Astrocyte (in vitro differentiated cells and primary cell): ENCODE results near the gene ACAN. TPM values are rescaled to one million over a fixed set of nuclear protein-coding genes. Genes with fewer than 3 reads are reported as not detected.

Source experiments
- DNase-seq: peaks from one replicate; pipeline ENCODE4 v3.0.0-alpha.2; 2010; ENCODE audit warnings: low read depth
- FAIRE-seq: peaks from 2 replicates; lab custom pipeline; 2011; peaks lifted over from hg19 to GRCh38; lab: Jason Lieb, UNC
- H2AFZ ChIP-seq: 2 replicates; pipeline ENCODE4 v1.6.0; 2012; ENCODE audit warnings: low read depth, low read length, inconsistent platforms
- H3K27ac ChIP-seq: 2 replicates; pipeline ENCODE4 v1.5.1; 2011; ENCODE audit warnings: low read depth, low read length, inconsistent platforms
- H3K27me3 ChIP-seq: 2 replicates; pipeline ENCODE4 v1.6.0; 2011; ENCODE audit warnings: low read length, inconsistent platforms; ENCODE audit not compliant: insufficient read depth
- H3K36me3 ChIP-seq: 2 replicates; pipeline ENCODE4 v1.5.1; 2011; ENCODE audit warnings: low read length, inconsistent platforms; ENCODE audit not compliant: insufficient read depth
- H3K4me1 ChIP-seq: 2 replicates; pipeline ENCODE4 v1.5.1; 2011; ENCODE audit warnings: low read length, inconsistent platforms; ENCODE audit not compliant: insufficient read depth
- H3K4me2 ChIP-seq: 2 replicates; pipeline ENCODE4 v1.6.0; 2012; ENCODE audit warnings: low read length, inconsistent platforms
- H3K4me3 ChIP-seq: 2 replicates; pipeline ENCODE4 v1.5.1; 2011; ENCODE audit warnings: low read depth, mild to moderate bottlenecking, low read length, inconsistent platforms; ENCODE audit not compliant: insufficient read depth
- H3K79me2 ChIP-seq: 2 replicates; pipeline ENCODE4 v1.6.0; 2012; ENCODE audit warnings: mild to moderate bottlenecking, low read length, inconsistent platforms; ENCODE audit not compliant: insufficient read depth
- H3K9ac ChIP-seq: 2 replicates; pipeline ENCODE4 v1.6.0; 2012; ENCODE audit warnings: mild to moderate bottlenecking, low read length, inconsistent platforms
- H3K9me3 ChIP-seq: 2 replicates; pipeline ENCODE4 v1.5.1; 2012; ENCODE audit warnings: low read depth, mild to moderate bottlenecking, low read length, inconsistent platforms; ENCODE audit not compliant: insufficient read depth
- H4K20me1 ChIP-seq: 2 replicates; pipeline ENCODE4 v1.6.0; 2012; ENCODE audit warnings: low read length, inconsistent platforms; ENCODE audit not compliant: insufficient read depth
- H3K27ac Mint-ChIP-seq: one replicate; pipeline ENCODE4 v1.8.0; 2021; ENCODE audit warnings: mild to moderate bottlenecking, mixed read lengths; ENCODE audit not compliant: unreplicated experiment
- H3K27me3 Mint-ChIP-seq: one replicate; pipeline ENCODE4 v1.8.0; 2021; ENCODE audit warnings: low read depth, mixed read lengths; ENCODE audit not compliant: unreplicated experiment
- H3K36me3 Mint-ChIP-seq: one replicate; pipeline ENCODE4 v1.8.0; 2021; ENCODE audit warnings: low read depth, mixed read lengths; ENCODE audit not compliant: unreplicated experiment
- H3K4me1 Mint-ChIP-seq: one replicate; pipeline ENCODE4 v1.8.0; 2021; ENCODE audit warnings: low read depth, mixed read lengths; ENCODE audit not compliant: unreplicated experiment
- H3K4me3 Mint-ChIP-seq: one replicate; pipeline ENCODE4 v1.8.0; 2021; ENCODE audit warnings: mild to moderate bottlenecking, moderate library complexity, mixed read lengths; ENCODE audit not compliant: unreplicated experiment
- H3K9me3 Mint-ChIP-seq: one replicate; pipeline ENCODE4 v1.8.0; 2021; ENCODE audit warnings: mild to moderate bottlenecking, mixed read lengths; ENCODE audit not compliant: unreplicated experiment
- EZH2 ChIP-seq: IDR thresholded peaks from 2 replicates; pipeline ENCODE4 v1.6.1; 2012; ENCODE audit warnings: mild to moderate bottlenecking, low read length, inconsistent platforms; ENCODE audit not compliant: insufficient read depth
- total RNA-seq: library from RNA; stranded (reverse); gene quantifications from 2 replicates; pipeline ENCODE4 v1.2.1, GENCODE V29; 2021
- TF ChIP-seq, protein P1 (sequence below): IDR thresholded peaks from 2 replicates; pipeline ENCODE4 v1.5.1; 2011; ENCODE audit warnings: low read depth, mild to moderate bottlenecking, inconsistent platforms, low read length, moderate library complexity; ENCODE audit not compliant: insufficient read depth

The ACAN gene
- total RNA-seq, 1 donor from 2014 or later: 0.34 TPM

DNA sequence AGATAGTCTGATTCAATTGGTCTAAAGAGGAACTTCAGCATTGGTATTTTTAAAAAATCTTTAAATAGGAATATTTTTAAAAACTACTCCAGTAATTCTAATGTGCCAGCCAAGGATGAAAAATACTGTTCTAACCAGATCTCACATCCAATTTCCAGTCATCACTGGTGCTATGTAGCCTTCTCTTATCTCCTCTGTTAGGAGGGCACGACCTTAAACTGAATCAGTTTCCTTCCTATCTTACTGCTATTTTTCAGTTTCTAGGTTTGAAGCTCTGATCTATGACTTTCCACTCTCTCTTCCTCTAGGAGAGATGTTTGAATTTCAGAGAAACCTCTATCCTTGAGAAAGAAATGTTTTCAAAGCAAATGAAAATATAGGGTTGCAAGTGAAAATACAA lies 60.2 kb downstream of the ACAN start:
- Mint-ChIP-seq H3K4me1 (no peaks in the 10 kb centered on the region), H3K27me3 (peaks cover 14% of the 10 kb centered on the region), H3K36me3 (peaks cover 3% of the 10 kb centered on the region), H3K4me3 (no peak overlapping the region), H3K9me3 (no peaks in the 10 kb centered on the region), H3K27ac (no peak overlapping the region)
- Histone ChIP-seq H2AFZ (no peak overlapping the region), H3K27ac (no peak overlapping the region), H4K20me1 (no peaks in the 10 kb centered on the region), H3K27me3 (peaks cover 8% of the 10 kb centered on the region), H3K4me2 (no peak overlapping the region), H3K36me3 (no peaks in the 10 kb centered on the region), H3K9me3 (no peaks in the 10 kb centered on the region), H3K79me2 (no peaks in the 10 kb centered on the region), H3K4me1 (no peaks in the 10 kb centered on the region), H3K4me3 (no peak overlapping the region), H3K9ac (no peak overlapping the region)
- FAIRE-seq: no peak
- DNase-seq: no peak
- TF ChIP-seq EZH2: no peak
- TF ChIP-seq, protein P1, sequence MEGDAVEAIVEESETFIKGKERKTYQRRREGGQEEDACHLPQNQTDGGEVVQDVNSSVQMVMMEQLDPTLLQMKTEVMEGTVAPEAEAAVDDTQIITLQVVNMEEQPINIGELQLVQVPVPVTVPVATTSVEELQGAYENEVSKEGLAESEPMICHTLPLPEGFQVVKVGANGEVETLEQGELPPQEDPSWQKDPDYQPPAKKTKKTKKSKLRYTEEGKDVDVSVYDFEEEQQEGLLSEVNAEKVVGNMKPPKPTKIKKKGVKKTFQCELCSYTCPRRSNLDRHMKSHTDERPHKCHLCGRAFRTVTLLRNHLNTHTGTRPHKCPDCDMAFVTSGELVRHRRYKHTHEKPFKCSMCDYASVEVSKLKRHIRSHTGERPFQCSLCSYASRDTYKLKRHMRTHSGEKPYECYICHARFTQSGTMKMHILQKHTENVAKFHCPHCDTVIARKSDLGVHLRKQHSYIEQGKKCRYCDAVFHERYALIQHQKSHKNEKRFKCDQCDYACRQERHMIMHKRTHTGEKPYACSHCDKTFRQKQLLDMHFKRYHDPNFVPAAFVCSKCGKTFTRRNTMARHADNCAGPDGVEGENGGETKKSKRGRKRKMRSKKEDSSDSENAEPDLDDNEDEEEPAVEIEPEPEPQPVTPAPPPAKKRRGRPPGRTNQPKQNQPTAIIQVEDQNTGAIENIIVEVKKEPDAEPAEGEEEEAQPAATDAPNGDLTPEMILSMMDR: no peak

DNA sequence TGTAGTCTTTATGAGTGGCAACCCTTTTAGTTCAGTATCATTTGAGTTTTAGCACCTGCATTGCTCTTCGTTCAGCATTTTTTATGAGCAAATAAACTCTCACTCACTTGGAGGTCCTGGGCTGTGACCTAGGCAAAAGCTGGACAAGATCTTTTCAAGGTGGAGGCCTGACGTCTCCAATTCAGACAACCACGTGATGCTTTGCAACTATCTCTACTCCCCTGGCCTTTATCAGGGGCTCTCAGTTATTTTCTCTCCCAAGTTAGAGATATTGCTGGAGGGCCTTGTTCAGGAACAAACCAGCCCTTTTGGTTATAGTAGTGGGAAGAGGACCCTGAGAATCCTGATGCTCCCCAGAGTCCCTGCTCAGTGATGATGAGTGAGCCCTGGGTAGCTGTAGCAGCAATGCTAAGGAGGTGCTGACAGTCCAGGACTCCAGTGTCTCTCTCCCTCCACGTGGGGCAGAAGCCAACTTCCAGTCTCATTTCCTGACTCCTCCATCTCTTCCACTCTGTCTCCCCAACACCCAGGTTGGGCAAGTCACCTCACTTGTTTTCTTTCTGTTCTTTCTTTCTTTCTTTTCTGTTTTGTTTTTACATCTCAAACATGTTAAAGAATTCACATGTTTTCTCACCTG lies 61.7 kb downstream of the ACAN start:
- no peaks in the 10 kb centered on the region for H4K20me1 ChIP-seq
- Mint-ChIP-seq H3K4me1 (no peaks in the 10 kb centered on the region), H3K4me3 (no peak overlapping the region), H3K9me3 (no peaks in the 10 kb centered on the region), H3K27me3 (peaks cover 15% of the 10 kb centered on the region), H3K36me3 (peaks cover 3% of the 10 kb centered on the region), H3K27ac (no peak overlapping the region)
- TF ChIP-seq, protein P1: no peak
- TF ChIP-seq EZH2: no peak
- H3K9ac ChIP-seq: no peak overlapping the region
- H3K4me3 ChIP-seq: no peak overlapping the region
- no peak overlapping the region for H3K27ac ChIP-seq
- no peak overlapping the region for H3K4me2 ChIP-seq
- peaks cover 7% of the 10 kb centered on the region for H3K27me3 ChIP-seq
- H3K36me3 ChIP-seq: no peaks in the 10 kb centered on the region
- H2AFZ ChIP-seq: no peak overlapping the region
- no peak for DNase-seq
- no peak for FAIRE-seq
- H3K9me3 ChIP-seq: no peaks in the 10 kb centered on the region
- H3K79me2 ChIP-seq: no peaks in the 10 kb centered on the region
- H3K4me1 ChIP-seq: no peaks in the 10 kb centered on the region

DNA sequence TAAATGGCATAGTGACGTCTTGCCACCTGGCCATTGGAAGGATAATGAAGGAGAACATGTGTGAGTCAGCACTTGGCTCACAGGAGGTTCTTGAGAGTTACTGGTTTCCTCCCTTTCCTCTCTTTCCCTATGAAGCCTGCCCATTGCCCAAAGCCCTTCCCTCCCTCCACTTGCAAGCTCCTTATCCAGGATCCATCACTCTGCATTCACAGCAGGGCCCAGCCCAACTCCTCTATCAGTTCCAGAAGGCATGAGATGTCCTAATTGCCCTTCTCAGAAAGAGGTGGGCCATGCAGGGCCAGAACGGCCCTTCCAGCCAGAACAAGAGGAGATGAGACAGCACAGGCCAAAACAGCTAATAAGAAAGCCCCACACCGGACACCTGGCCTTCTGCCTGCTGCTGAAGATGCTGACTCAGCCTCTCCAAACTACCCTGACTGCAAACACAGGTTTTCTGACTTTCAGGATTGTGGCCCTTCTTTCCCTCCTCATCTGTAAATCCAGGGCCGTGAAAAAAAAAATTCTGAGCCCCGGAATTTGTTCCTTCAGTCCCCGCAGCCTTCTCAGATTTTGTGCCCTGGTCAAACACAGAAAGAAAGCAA lies 62.4 kb downstream of the ACAN start:
- FAIRE-seq (no peak), DNase-seq (no peak)
- H3K4me3 ChIP-seq: no peak overlapping the region
- H3K4me2 ChIP-seq: no peak overlapping the region
- Mint-ChIP-seq H3K36me3 (peaks cover 3% of the 10 kb centered on the region), H3K27me3 (peaks cover 17% of the 10 kb centered on the region), H3K4me3 (no peak overlapping the region), H3K27ac (no peak overlapping the region), H3K4me1 (no peaks in the 10 kb centered on the region), H3K9me3 (no peaks in the 10 kb centered on the region)
- H3K36me3 ChIP-seq: no peaks in the 10 kb centered on the region
- no peak overlapping the region for H3K9ac ChIP-seq
- no peaks in the 10 kb centered on the region for H4K20me1 ChIP-seq
- H3K27ac ChIP-seq: no peak overlapping the region
- no peaks in the 10 kb centered on the region for H3K9me3 ChIP-seq
- TF ChIP-seq EZH2: no peak
- TF ChIP-seq, protein P1: no peak
- no peak overlapping the region for H2AFZ ChIP-seq
- H3K4me1 ChIP-seq: no peaks in the 10 kb centered on the region
- no peaks in the 10 kb centered on the region for H3K79me2 ChIP-seq
- H3K27me3 ChIP-seq: peaks cover 7% of the 10 kb centered on the region
